Uterus (tissue), 4 donors: ENCODE measurements around the gene PDE4D. TPM values are rescaled to one million over a fixed set of nuclear protein-coding genes. Genes with fewer than 3 reads are reported as not detected.

Experiments used
- DNase-seq, 2 donors: peaks; one replicate each; pipeline ENCODE4 v3.0.0-alpha.2; 2019 to 2020
- H3K27ac ChIP-seq, 2 donors: fragments of 200-600 bp; sonication (generic); 1 replicate in 1 of 2; 2 replicates in 1 of 2; pipeline ENCODE4 v1.5.1; 2016 to 2018
- H3K27me3 ChIP-seq, 2 donors: fragments of 200-600 bp; sonication (generic); one replicate each; pipeline ENCODE4 v1.5.1; 2018 to 2019; ENCODE audit warnings: control low read depth in 1 of 2
- H3K36me3 ChIP-seq, 2 donors: fragments of 200-600 bp; sonication (generic); one replicate each; pipeline ENCODE4 v1.5.1; 2019; ENCODE audit warnings: control low read depth in 1 of 2
- H3K4me1 ChIP-seq, 2 donors: fragments of 200-600 bp; sonication (generic); one replicate each; pipeline ENCODE4 v1.5.1; 2018 to 2019; ENCODE audit warnings: control low read depth in 1 of 2
- H3K4me3 ChIP-seq, 2 donors: fragments of 200-600 bp; sonication (generic); 1 replicate in 1 of 2; 2 replicates in 1 of 2; pipeline ENCODE4 v1.5.1; 2018 to 2019; ENCODE audit warnings: mild to moderate bottlenecking in 1 of 2
- H3K9me3 ChIP-seq, 2 donors: fragments of 200-600 bp; sonication (generic); one replicate each; pipeline ENCODE4 v1.5.1; 2019; ENCODE audit warnings: control low read depth in 1 of 2
- POLR2A ChIP-seq, 2 donors: fragments of 450-650 bp; IDR thresholded peaks; one replicate each; pipeline ENCODE4 v1.6.1; 2016; ENCODE audit warnings: antibody characterized with exemption in 2 of 2, mild to moderate bottlenecking in 1 of 2, moderate library complexity in 1 of 2
- intact Hi-C: fragments of 100-400 bp; cut with DNase I; formaldehyde crosslinking; loops from one replicate; pipeline ENCODE4 v1.15.1; 2023; ENCODE audit warnings: low total_unique reads
- total RNA-seq, 4 donors: library from RNA; depleted of rRNA in 3 of 4; stranded (reverse); fragments of >200 nt in 3 of 4; gene quantifications; one replicate each; pipeline versions ENCODE4 v1.1.0 to v1.2.4, GENCODE V29; 2014 to 2023
- TF ChIP-seq, protein P1 (sequence below), 4 experiments: fragments of 200-600 bp in 2 of 4; fragments of 450-650 bp in 2 of 4; sonication (generic) in 2 of 4; IDR thresholded peaks; one replicate each; pipeline ENCODE4 v1.5.1; 2016 to 2019; ENCODE audit warnings: antibody characterized with exemption in 4 of 4, mild to moderate bottlenecking in 2 of 4, moderate library complexity in 1 of 4
- donor health status: DM: yes; HTN: yes; CAD: no.

Gene PDE4D
- total RNA-seq, 4 donors from 2014 or later = 27.1 to 77.0 (median 45.8) TPM

DNA sequence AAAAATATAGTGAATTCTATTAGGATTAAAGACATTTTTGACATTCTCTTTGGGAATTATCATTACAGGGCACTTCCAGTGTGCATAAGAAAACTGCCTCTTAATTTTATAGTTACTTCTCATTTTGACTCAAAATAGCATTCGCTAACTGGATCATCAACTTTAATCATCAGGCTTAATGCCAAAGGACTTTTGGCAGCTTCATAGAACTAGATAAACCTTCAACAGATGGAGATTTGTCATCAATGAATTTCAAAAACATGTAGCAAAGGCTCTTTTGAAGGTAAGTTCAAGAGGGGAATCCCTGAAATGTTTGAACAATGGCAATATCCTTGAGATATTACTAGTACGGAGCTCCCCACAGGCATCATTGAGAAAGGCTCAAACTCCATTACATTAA, 447.2 kb downstream of the PDE4D start:
- intact Hi-C loops = no loop called here
- DNase-seq = no peak

DNA sequence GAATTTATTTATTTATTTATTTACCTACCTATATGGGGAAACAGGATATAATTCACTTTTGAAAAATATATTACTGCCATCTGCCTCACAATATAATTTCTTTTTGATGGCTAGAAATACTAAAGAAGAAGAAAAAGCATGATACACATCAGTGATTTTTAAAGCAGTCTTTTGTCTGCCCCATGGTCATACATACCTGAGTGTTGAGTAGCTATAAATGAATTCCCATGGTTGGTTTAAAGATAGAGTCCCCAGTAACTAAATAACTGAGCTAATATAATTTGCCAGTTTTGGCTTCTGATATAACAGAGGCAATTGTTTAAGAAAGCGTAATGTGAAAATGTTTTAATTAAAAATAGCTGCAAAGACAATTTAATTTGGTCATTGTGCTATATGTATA, 447.8 kb downstream of the PDE4D start:
- H3K9me3 ChIP-seq = no peaks in the 10 kb centered on the region
- DNase-seq = no peak
- TF ChIP-seq, protein P1, sequence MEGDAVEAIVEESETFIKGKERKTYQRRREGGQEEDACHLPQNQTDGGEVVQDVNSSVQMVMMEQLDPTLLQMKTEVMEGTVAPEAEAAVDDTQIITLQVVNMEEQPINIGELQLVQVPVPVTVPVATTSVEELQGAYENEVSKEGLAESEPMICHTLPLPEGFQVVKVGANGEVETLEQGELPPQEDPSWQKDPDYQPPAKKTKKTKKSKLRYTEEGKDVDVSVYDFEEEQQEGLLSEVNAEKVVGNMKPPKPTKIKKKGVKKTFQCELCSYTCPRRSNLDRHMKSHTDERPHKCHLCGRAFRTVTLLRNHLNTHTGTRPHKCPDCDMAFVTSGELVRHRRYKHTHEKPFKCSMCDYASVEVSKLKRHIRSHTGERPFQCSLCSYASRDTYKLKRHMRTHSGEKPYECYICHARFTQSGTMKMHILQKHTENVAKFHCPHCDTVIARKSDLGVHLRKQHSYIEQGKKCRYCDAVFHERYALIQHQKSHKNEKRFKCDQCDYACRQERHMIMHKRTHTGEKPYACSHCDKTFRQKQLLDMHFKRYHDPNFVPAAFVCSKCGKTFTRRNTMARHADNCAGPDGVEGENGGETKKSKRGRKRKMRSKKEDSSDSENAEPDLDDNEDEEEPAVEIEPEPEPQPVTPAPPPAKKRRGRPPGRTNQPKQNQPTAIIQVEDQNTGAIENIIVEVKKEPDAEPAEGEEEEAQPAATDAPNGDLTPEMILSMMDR (IDR thresholded peaks at IDR 0.05) = no peak
- TF ChIP-seq POLR2A (IDR thresholded peaks at IDR 0.05) = no peak
- H3K36me3 ChIP-seq = peaks cover 0 to 3% of the 10 kb centered on the region in 2 donors
- no peaks in the 10 kb centered on the region for H3K4me1 ChIP-seq
- no peaks in the 10 kb centered on the region for H3K27me3 ChIP-seq
- intact Hi-C loops = no loop called here
- no peak overlapping the region for H3K27ac ChIP-seq
- no peak overlapping the region for H3K4me3 ChIP-seq

More for the DNA sequence above, 447.2 kb downstream of the PDE4D start:
- peaks cover 0 to 3% of the 10 kb centered on the region in 2 donors for H3K36me3 ChIP-seq
- no peaks in the 10 kb centered on the region for H3K27me3 ChIP-seq
- H3K27ac ChIP-seq = no peak overlapping the region
- TF ChIP-seq, protein P1 (IDR thresholded peaks at IDR 0.05) = no peak
- no peak for TF ChIP-seq POLR2A (IDR thresholded peaks at IDR 0.05)
- H3K9me3 ChIP-seq = no peaks in the 10 kb centered on the region
- H3K4me1 ChIP-seq = no peaks in the 10 kb centered on the region
- H3K4me3 ChIP-seq = no peak overlapping the region

DNA sequence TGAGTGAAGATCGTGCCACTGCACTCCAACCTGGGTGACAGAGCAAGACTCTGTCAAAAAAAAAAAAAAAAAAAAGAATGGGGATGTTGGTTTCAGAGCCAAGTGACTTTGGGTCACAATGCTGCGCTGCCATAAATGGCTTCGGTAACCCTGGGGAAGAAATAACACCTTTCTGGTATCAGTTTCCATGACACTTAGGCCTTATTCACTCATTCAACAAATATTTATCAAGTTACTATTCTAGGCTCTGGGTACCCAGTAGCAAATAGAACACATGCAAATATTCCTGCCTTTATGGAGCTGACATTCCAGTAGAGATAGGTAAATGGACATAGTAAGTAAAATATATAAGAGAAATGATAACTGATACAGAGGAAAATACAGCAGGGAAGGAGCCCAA, 454.2 kb downstream of the PDE4D start:
- H3K27ac ChIP-seq = no peak overlapping the region
- no peaks in the 10 kb centered on the region for H3K27me3 ChIP-seq
- H3K36me3 ChIP-seq = no peaks in the 10 kb centered on the region
- no peak overlapping the region for H3K4me3 ChIP-seq
- DNase-seq = no peak
- TF ChIP-seq, protein P1 (IDR thresholded peaks at IDR 0.05) = no peak
- TF ChIP-seq POLR2A (IDR thresholded peaks at IDR 0.05) = no peak
- H3K4me1 ChIP-seq = no peaks in the 10 kb centered on the region
- intact Hi-C loops = no loop called here
- no peaks in the 10 kb centered on the region for H3K9me3 ChIP-seq

DNA sequence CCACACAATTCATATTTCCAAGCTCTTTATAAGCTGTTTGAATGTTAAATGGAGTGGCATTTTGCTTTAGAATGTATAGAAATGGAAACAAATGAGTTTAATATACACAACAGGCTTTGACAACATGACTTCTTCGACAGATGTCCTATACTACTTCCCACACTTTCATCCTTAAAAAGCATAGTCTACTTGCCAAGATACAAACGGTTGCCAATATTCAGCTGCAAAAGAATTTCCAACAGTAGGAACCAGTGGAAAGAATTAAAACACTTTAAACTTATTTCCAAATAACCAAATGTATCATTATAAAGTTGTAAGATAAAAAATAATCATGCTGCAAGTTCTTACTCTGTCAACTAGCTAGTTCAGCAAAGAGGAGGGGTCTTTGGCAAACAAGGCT, 456.4 kb downstream of the PDE4D start:
- intact Hi-C loops = no loop called here
- Histone ChIP-seq H3K9me3 (no peaks in the 10 kb centered on the region), H3K4me1 (no peaks in the 10 kb centered on the region), H3K27ac (no peak overlapping the region), H3K36me3 (no peaks in the 10 kb centered on the region), H3K27me3 (no peaks in the 10 kb centered on the region), H3K4me3 (no peak overlapping the region)
- no peak for DNase-seq
- TF ChIP-seq, protein P1 (IDR thresholded peaks at IDR 0.05) = no peak
- no peak for TF ChIP-seq POLR2A (IDR thresholded peaks at IDR 0.05)

DNA sequence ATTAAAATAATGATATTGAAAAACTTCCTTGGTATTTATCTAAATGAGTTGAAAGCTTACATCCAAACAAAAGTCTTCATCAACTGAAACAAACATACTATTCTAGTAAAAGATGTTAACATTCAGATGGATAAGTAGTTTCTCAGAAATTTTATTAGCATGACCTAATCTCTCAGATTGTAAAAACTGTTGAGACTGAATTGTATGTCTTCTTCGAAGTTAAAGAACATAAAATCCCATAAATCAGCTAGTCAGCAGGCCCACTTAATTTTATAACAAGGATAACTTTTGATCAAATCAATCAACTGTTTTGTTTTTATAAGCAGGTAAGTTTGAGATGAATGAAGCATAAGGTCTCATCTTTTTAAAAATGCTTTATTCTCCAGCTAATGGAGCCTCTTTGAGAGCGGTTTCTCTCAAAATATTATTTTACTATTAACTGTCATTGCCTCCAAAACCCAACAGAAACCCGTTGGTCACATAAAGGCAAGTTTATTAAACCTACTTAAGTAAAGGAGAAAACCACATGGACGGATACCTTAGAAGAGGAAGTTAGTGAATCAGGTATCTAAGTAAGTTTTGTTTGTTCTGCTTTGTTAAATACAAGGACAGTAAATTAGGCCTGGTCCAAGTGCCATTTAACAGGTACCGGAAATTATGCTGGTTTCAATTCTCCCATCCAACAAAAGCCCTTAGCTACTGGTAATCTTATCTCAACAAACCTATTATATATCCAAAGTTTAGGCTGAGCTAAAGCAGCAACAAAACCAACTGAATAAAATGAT, 457.0 kb downstream of the PDE4D start:
- H3K4me1 ChIP-seq = no peaks in the 10 kb centered on the region
- no peak overlapping the region for H3K4me3 ChIP-seq
- TF ChIP-seq, protein P1 (IDR thresholded peaks at IDR 0.05) = no peak
- no peak for TF ChIP-seq POLR2A (IDR thresholded peaks at IDR 0.05)
- DNase-seq = no peak
- H3K27ac ChIP-seq = no peak overlapping the region
- no peaks in the 10 kb centered on the region for H3K27me3 ChIP-seq
- H3K9me3 ChIP-seq = no peaks in the 10 kb centered on the region
- H3K36me3 ChIP-seq = no peaks in the 10 kb centered on the region
- intact Hi-C loops = no loop called here
